NCI-H128 (cell line): ENCODE data around the gene VSTM4.

Source experiments
- DNase-seq: peaks from one replicate; lab custom pipeline; 2025; ENCODE audit not compliant: unreplicated experiment; lab: John Stamatoyannopoulos, UW

VSTM4 gene

DNA sequence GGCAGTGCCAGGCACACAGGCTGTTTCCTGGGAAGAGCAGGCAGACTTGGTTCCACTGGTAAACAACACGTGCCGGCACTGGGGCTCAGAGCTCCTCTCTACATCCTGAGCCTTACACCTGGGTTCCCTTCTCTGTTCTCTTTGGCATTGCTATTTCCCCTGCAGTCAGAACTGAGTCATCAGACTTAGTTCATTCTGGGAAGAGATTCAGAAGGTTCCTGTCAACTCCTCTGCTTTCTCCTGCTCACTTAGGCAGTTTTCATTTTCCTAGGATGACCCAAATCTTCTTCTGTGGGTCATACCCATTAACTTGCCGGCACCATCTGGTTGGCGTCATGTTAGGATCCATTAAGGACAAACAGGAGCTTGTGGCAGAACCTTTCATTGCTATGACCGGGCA lies 142.3 kb downstream of the VSTM4 start:
- no peak for DNase-seq

DNA sequence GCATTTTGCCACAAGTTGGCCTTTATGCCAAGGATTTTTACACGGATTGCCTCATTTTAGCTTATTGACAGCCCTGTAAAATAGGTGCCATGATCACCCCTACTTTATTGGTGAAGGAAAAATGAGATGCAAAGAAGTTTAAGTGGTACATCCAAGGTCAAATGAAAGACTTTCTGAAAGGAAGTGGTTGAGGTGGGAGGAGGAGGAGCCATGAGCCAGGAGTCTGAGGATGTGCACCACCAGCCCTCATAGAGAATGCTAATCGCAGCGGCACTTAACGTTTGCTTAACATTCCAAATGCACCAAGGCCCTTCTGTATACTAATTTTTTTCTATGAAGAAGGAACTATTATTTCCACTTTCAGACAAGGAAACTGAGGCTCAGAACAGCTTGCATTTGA lies 144.7 kb downstream of the VSTM4 start:
- no peak for DNase-seq

GRCh38 chr10:48970046-48970445 lies 145.3 kb downstream of the VSTM4 start:
- DNase-seq: no peak

- DNase-seq: no peak
Observed at GRCh38 chr10:48968036-48968435, 147.3 kb downstream of the VSTM4 start.

DNA sequence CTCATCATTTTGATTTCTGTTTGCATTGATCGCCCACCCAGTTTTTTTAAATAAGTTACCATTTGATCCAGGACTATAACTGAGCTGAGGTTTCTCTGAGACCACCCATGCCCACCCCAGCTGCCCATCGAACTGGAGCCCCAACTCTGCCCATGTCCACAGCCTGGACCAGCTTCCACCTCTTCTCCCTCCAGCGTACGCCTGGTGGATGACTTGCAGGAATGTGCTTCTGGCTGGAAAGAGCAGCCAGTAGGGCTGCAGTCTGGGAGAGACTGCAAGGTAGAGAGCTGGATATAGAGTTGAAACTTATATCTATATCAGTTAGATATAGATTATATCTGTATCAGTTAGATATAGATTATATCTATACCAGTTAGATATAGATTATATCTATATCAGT lies 149.9 kb downstream of the VSTM4 start:
- DNase-seq: no peak
